Measurements from ENCODE around the gene RASGRF1. TPM values are rescaled to one million over a fixed set of nuclear protein-coding genes. Genes with fewer than 3 reads are reported as not detected.

RASGRF1 gene
- total and polyA plus RNA-seq, 2 experiments from 2014 or later: 0.06 TPM; not detected in 1

GRCh38 chr15:78991879-78992278, 98.7 kb downstream of the RASGRF1 start:
- H3K27ac ChIP-seq: no peak overlapping the region
- no peaks in the 10 kb centered on the region for H3K27me3 ChIP-seq
- DNase-seq (ENCODE audit: low read depth in 1 of 2, low spot score in 1 of 2): no peak
- H3K4me1 ChIP-seq (ENCODE audit: low read depth): no peaks in the 10 kb centered on the region
- TF ChIP-seq CTCF (IDR thresholded peaks at IDR 0.05; ENCODE audit: low read depth, low read length): no peak
- H3K36me3 ChIP-seq: no peaks in the 10 kb centered on the region
- no peaks in the 10 kb centered on the region for H3K9me3 ChIP-seq (ENCODE audit: low read depth)
- no peak overlapping the region for H3K4me3 ChIP-seq

- no peak for DNase-seq (ENCODE audit: low read depth in 1 of 2, low spot score in 1 of 2)
- no peak for TF ChIP-seq CTCF (IDR thresholded peaks at IDR 0.05; ENCODE audit: low read depth, low read length)
- no peak overlapping the region for H3K4me3 ChIP-seq
- no peaks in the 10 kb centered on the region for H3K9me3 ChIP-seq (ENCODE audit: low read depth)
- H3K27ac ChIP-seq: no peak overlapping the region
- no peaks in the 10 kb centered on the region for H3K36me3 ChIP-seq
- no peaks in the 10 kb centered on the region for H3K27me3 ChIP-seq
- H3K4me1 ChIP-seq (ENCODE audit: low read depth): no peaks in the 10 kb centered on the region
These were observed 99.1 kb downstream of the RASGRF1 start for GRCh38 chr15:78991476-78991875.

DNA sequence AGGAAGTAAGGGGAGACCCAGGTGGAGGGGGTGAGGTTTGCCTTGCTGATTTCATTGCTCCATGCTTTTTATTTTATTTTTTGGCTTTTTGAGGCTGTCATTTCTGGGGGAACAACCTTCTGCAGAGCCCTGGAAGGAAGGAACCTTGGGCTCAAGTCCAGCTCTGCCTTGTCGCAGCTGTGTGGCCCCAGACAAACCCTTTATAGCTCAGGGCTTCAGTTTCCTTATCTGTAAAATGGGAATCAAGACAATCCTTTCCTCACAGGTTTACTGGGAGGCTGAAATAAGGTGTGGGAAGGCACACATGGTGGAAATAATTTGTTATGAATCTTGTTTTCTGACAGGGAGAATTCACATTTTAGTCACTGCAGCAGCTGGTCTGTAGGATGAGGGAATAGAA, 100.3 kb downstream of the RASGRF1 start:
- no peaks in the 10 kb centered on the region for H3K27me3 ChIP-seq
- no peak for DNase-seq (ENCODE audit: low read depth in 1 of 2, low spot score in 1 of 2)
- no peaks in the 10 kb centered on the region for H3K9me3 ChIP-seq (ENCODE audit: low read depth)
- no peaks in the 10 kb centered on the region for H3K4me1 ChIP-seq (ENCODE audit: low read depth)
- H3K27ac ChIP-seq: no peak overlapping the region
- H3K36me3 ChIP-seq: no peaks in the 10 kb centered on the region
- H3K4me3 ChIP-seq: no peak overlapping the region
- TF ChIP-seq CTCF (IDR thresholded peaks at IDR 0.05; ENCODE audit: low read depth, low read length): no peak

GRCh38 chr15:78989701-78990240, 100.8 kb downstream of the RASGRF1 start:
- Histone ChIP-seq H3K4me1 (ENCODE audit: low read depth) (no peaks in the 10 kb centered on the region), H3K27ac (no peak overlapping the region), H3K4me3 (no peak overlapping the region), H3K27me3 (no peaks in the 10 kb centered on the region), H3K36me3 (no peaks in the 10 kb centered on the region), H3K9me3 (ENCODE audit: low read depth) (no peaks in the 10 kb centered on the region)
- DNase-seq (ENCODE audit: low read depth in 1 of 2, low spot score in 1 of 2): no peak
- TF ChIP-seq CTCF (IDR thresholded peaks at IDR 0.05; ENCODE audit: low read depth, low read length): no peak

- Histone ChIP-seq H3K9me3 (ENCODE audit: low read depth) (no peaks in the 10 kb centered on the region), H3K36me3 (no peaks in the 10 kb centered on the region), H3K27me3 (no peaks in the 10 kb centered on the region), H3K27ac (no peak overlapping the region), H3K4me3 (no peak overlapping the region), H3K4me1 (ENCODE audit: low read depth) (no peaks in the 10 kb centered on the region)
- TF ChIP-seq CTCF (IDR thresholded peaks at IDR 0.05; ENCODE audit: low read depth, low read length): no peak
- peak in 1 of 2 donors; percentile 99 for DNase-seq (ENCODE audit: low read depth in 1 of 2, low spot score in 1 of 2)
These were observed 102.1 kb downstream of the RASGRF1 start for GRCh38 chr15:78988361-78988911.
